GM18907 (cell line): ENCODE data around the gene HNRNPU.
A peak's percentile ranks its signal among the peaks of the same experiment; 100 is the strongest.
"Not testable (repeated sequence)": the region's sequence is repeated elsewhere in the genome, so short reads cannot be mapped to it uniquely, and the experiment has no call there.

Experiments
- ATAC-seq: cut with Tn5 transposase; IDR thresholded peaks from one replicate; pipeline ENCODE4 v1.9.1; 2021; ENCODE audit warnings: mild to moderate bottlenecking, moderate library complexity; ENCODE audit not compliant: unreplicated experiment

HNRNPU gene

GRCh38 chr1:244843148-244843978, 21.0 kb downstream of the HNRNPU start:
- no peak for ATAC-seq

- no peak for ATAC-seq
Measured at GRCh38 chr1:244841273-244841927, 22.9 kb downstream of the HNRNPU start.

GRCh38 chr1:244840219-244840794, 24.0 kb downstream of the HNRNPU start:
- ATAC-seq = no peak

- no peak for ATAC-seq
Measured at GRCh38 chr1:244839656-244840055, 24.7 kb downstream of the HNRNPU start.

- ATAC-seq = no peak
Measured at GRCh38 chr1:244837597-244838258, 26.6 kb downstream of the HNRNPU start.

- ATAC-seq = no peak
Measured at GRCh38 chr1:244836584-244836983, 27.8 kb downstream of the HNRNPU start.

GRCh38 chr1:244836135-244836521, 28.2 kb downstream of the HNRNPU start:
- no peak for ATAC-seq

DNA sequence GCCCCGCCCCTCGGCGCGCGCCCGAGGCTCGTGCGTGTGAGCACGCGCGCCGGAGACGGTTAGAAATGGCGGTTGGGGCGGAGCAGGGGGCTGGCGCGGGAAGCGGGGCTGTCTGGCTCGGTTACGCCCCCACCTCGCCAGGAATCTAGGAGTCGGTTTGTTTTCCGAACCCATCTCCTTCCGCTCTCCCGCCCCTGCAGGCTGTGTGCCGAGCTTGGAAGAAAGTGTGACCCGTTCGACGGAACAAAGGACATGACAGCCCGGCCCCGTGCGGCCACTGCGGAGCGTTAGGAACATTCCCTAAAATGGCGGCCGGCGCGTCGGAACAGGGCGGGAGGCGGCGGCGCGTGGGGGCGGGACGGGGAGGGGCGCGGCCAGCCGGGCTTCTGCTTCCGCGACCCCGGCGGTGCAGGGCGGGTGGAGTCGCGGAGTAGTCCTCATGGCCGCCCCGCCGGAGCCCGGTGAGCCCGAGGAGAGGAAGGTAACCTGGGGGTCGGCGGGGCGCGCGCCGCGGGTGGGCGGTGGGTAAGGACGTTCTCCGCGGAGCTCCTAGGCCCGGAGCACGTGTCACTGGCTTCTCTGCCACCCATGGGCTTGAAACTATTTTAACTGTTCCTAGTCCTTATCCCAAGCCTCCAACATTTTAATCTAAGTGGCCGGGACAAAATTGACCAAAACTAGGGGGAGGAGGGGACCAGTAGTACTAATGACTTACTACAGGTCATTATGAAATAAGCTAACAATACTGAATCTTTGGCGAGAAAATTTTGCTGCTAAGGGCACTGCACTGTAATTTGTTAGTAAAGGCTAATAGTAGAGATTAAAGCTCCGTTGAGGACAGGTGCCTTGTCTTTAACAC, 28.8 kb downstream of the HNRNPU start, which contains the start of gene COX20:
Gene COX20, plus strand, starts transcription at position 383 of the 859 bp plus-strand sequence. Its CDS starts 57 bp downstream, at position 440.
- peak; percentile 62 for ATAC-seq

GRCh38 chr1:244834543-244835275, 29.6 kb downstream of the HNRNPU start:
- peak; percentile 76 for ATAC-seq

DNA sequence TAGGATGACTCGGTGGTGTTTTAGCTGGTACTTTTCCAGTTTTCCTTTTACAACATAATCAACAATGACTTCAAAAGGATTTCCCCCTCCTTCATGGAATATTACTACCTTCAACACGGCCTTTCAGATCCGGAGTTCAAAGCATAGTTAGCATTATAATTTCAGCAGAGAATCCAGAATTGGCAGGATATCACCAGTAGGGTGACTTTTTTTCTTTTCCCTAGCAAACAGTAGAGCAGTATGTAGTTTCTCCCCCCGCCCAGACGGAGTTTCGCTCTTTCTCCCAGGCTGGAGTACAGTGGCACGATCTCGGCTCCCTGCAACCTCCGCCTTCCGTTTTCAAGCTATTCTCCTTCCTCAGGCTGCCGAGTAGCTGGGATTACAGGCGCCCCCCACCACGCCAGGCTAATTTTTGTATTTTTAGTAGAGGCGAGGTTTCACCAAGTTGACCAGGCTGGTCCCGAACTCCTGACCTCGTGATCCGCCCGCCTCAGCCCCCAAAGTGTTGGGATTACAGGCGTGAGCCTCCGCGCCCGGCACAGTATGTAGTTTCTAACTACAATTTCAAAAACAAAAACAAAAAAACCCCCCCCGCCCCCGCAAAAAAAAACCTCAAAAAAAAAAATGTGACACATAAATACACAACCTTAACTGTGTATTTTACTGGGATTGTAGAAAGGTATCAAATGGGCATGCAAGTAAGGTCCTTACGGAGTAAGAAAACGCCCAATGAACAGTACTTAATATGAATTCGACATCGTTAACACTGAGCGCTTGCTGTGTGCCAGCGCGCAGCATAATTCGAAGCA, 30.4 kb downstream of the HNRNPU start:
- ATAC-seq = peak; percentile 19

- not testable (repeated sequence) for ATAC-seq
Measured at GRCh38 chr1:244833260-244833659, 31.1 kb downstream of the HNRNPU start.

DNA sequence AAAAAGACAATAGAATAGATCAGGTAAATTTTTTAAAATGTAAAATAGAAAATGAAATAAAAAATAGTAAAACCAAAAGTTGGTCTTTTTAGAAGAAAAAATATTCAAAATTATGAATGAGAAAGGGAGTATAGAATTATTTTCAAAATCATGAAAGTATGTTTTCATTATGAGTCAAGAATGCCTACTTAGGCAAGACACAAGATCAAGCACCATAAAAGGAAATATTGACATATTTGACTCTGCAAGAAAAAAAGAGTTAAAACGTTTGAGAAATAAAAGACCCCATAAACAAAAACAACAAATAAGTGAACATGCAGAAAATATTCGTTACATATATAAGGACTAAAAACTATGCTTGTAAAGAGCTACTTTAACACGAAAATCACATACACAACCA, 33.7 kb downstream of the HNRNPU start:
- ATAC-seq = no peak

- ATAC-seq = no peak
Measured at GRCh38 chr1:244826712-244827111, 37.6 kb downstream of the HNRNPU start.

GRCh38 chr1:244822878-244823277, 41.5 kb downstream of the HNRNPU start:
- no peak for ATAC-seq

- ATAC-seq = no peak
Measured at GRCh38 chr1:244821134-244821533, 43.2 kb downstream of the HNRNPU start.

DNA sequence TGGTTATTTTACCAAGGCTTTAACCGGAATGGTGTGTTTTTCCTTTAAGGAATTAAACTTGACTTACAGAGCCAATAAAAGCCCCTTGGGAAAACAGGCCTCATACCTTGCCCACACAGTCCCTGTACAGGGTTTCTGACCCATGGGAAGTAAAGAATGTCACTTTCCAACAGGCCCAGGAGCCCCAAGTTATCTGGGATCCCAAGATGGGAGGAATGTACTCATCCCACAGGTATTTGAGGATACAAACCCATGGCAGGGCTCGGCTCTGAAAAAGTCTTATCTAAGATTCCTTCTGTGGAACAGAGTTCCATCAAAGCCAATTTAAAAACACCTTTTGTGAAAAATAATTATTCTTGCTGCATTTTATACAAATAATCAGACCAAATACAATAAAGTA, 44.2 kb downstream of the HNRNPU start:
- no peak for ATAC-seq

DNA sequence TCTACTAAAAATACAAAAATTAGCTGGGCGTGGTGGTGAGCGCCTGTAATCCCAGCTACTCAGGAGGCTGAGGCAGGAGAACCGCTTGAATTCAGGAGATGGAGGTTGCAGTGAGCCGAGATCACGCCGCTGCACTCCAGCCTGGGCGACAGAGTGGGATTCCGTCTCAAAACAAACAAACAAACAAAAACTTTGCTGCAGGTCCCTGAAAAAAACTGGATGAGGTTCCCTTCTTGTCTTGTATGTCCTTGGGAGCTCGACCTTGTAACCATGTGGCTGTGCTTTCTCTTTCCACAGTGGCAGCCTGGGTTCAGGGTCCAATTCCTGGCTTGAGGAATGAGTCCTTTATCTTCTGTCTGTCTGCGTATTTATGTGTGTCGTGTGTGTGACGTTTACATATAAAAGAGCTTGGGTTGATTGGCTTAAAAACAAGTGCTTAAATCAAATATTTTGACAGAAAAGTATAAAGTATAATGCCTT, 46.9 kb downstream of the HNRNPU start:
- no peak for ATAC-seq

- no peak for ATAC-seq
Measured at GRCh38 chr1:244815600-244816099, 48.7 kb downstream of the HNRNPU start.

DNA sequence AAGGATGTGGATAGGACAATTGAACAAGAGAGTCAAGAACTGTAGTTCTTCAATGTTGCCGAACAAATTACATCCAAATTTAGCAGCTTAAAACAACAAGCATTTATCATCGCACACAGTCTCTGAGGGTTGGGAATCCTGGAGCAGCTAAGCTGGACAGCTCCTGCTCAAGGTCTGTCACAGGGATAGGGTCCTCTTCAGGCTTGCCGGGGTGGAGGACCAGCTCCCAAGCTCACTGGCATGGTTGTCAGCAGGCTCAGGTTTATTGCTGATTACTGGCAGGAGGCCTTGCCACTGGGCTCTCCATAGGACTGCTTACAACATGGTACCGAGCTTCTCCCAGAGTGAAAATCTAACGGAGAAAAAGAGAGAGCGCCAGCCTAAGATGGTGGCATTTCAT, 51.0 kb downstream of the HNRNPU start:
- ATAC-seq = no peak
